Activated T-cell treated with anti-CD3 and anti-CD28 coated beads, Interleukin-2, amount 50 U/mL, for 4 hours (primary cell): Measurements from ENCODE around the gene CHST11. TPM values are rescaled to one million over a fixed set of nuclear protein-coding genes. Genes with fewer than 3 reads are reported as not detected.
"Not testable (repeated sequence)": the region's sequence is repeated elsewhere in the genome, so short reads cannot be mapped to it uniquely, and the experiment has no call there.

Experiments used
- ATAC-seq, 2 donors: fragments of 200-7000 bp; cut with Tn5 transposase; one replicate each; pipeline ENCODE4 v1.10.0; 2021
- DNase-seq: peaks from one replicate; pipeline ENCODE4 v3.0.0-alpha.2; 2020
- H3K27me3 Mint-ChIP-seq: one replicate; pipeline ENCODE4 v1.8.0; 2021; ENCODE audit warnings: low read depth, mixed read lengths
- H3K36me3 Mint-ChIP-seq: one replicate; pipeline ENCODE4 v1.8.0; 2022; ENCODE audit warnings: mixed read lengths; ENCODE audit not compliant: insufficient read depth
- H3K4me1 Mint-ChIP-seq: one replicate; pipeline ENCODE4 v1.8.0; 2021; ENCODE audit warnings: low read depth, mixed read lengths
- H3K4me3 Mint-ChIP-seq: one replicate; pipeline ENCODE4 v1.8.0; 2021; ENCODE audit warnings: mild to moderate bottlenecking, moderate library complexity, mixed read lengths
- H3K9me3 Mint-ChIP-seq: one replicate; pipeline ENCODE4 v1.8.0; 2021; ENCODE audit warnings: mixed read lengths
- total RNA-seq, 3 donors: library from RNA; stranded (reverse); gene quantifications; one replicate each; pipeline ENCODE4 v1.2.1, GENCODE V29; 2021

The CHST11 gene
- total RNA-seq, 3 donors from 2014 or later = 40.5 to 70.7 (median 61.7) TPM

- peaks cover 18% of the 10 kb centered on the region for H3K36me3 Mint-ChIP-seq
- ATAC-seq (no peak), DNase-seq (no peak)
- peaks cover 76% of the 10 kb centered on the region for H3K4me1 Mint-ChIP-seq
- no peaks in the 10 kb centered on the region for H3K9me3 Mint-ChIP-seq
- no peak overlapping the region for H3K4me3 Mint-ChIP-seq
- no peaks in the 10 kb centered on the region for H3K27me3 Mint-ChIP-seq
Measured at GRCh38 chr12:104536841-104537240, 80.1 kb downstream of the CHST11 start.

GRCh38 chr12:104538056-104538455, 81.3 kb downstream of the CHST11 start:
- Mint-ChIP-seq H3K27me3 (no peaks in the 10 kb centered on the region), H3K4me3 (no peak overlapping the region), H3K36me3 (peaks cover 22% of the 10 kb centered on the region), H3K4me1 (peaks cover 72% of the 10 kb centered on the region), H3K9me3 (peaks cover 3% of the 10 kb centered on the region)
- DNase-seq = no peak
- no peak for ATAC-seq

GRCh38 chr12:104538891-104539462, 82.2 kb downstream of the CHST11 start:
- Mint-ChIP-seq H3K4me3 (no peak overlapping the region), H3K4me1 (peaks cover 64% of the 10 kb centered on the region), H3K36me3 (peaks cover 22% of the 10 kb centered on the region), H3K9me3 (peaks cover 3% of the 10 kb centered on the region), H3K27me3 (no peaks in the 10 kb centered on the region)
- DNase-seq (no peak), ATAC-seq (no peak)

- H3K4me1 Mint-ChIP-seq = peaks cover 63% of the 10 kb centered on the region
- no peak for ATAC-seq
- DNase-seq = no peak
- peaks cover 10% of the 10 kb centered on the region for H3K36me3 Mint-ChIP-seq
- H3K4me3 Mint-ChIP-seq = no peak overlapping the region
- H3K27me3 Mint-ChIP-seq = no peaks in the 10 kb centered on the region
- peaks cover 3% of the 10 kb centered on the region for H3K9me3 Mint-ChIP-seq
Measured at GRCh38 chr12:104544836-104545235, 88.1 kb downstream of the CHST11 start.

GRCh38 chr12:104546575-104546974, 89.8 kb downstream of the CHST11 start:
- Mint-ChIP-seq H3K27me3 (no peaks in the 10 kb centered on the region), H3K9me3 (peaks cover 3% of the 10 kb centered on the region), H3K36me3 (peaks cover 13% of the 10 kb centered on the region), H3K4me3 (no peak overlapping the region), H3K4me1 (peaks cover 67% of the 10 kb centered on the region)
- ATAC-seq = no peak
- DNase-seq = no peak

GRCh38 chr12:104547235-104547634, 90.5 kb downstream of the CHST11 start:
- Mint-ChIP-seq H3K4me3 (no peak overlapping the region), H3K27me3 (no peaks in the 10 kb centered on the region), H3K4me1 (peaks cover 73% of the 10 kb centered on the region), H3K36me3 (peaks cover 15% of the 10 kb centered on the region), H3K9me3 (peaks cover 3% of the 10 kb centered on the region)
- DNase-seq = no peak
- ATAC-seq = no peak

- no peaks in the 10 kb centered on the region for H3K27me3 Mint-ChIP-seq
Measured at GRCh38 chr12:104549815-104550480, 93.2 kb downstream of the CHST11 start.

GRCh38 chr12:104551313-104551931, 94.7 kb downstream of the CHST11 start:
- Mint-ChIP-seq H3K4me3 (no peak overlapping the region), H3K36me3 (peaks cover 17% of the 10 kb centered on the region), H3K27me3 (no peaks in the 10 kb centered on the region), H3K4me1 (peaks cover 75% of the 10 kb centered on the region), H3K9me3 (no peaks in the 10 kb centered on the region)
- DNase-seq = no peak
- ATAC-seq = no peak

More at GRCh38 chr12:104549815-104550480, 93.2 kb downstream of the CHST11 start:
- Mint-ChIP-seq H3K9me3 (no peaks in the 10 kb centered on the region), H3K36me3 (peaks cover 15% of the 10 kb centered on the region), H3K4me1 (peaks cover 83% of the 10 kb centered on the region), H3K4me3 (no peak overlapping the region)
- DNase-seq (no peak), ATAC-seq (no peak)

DNA sequence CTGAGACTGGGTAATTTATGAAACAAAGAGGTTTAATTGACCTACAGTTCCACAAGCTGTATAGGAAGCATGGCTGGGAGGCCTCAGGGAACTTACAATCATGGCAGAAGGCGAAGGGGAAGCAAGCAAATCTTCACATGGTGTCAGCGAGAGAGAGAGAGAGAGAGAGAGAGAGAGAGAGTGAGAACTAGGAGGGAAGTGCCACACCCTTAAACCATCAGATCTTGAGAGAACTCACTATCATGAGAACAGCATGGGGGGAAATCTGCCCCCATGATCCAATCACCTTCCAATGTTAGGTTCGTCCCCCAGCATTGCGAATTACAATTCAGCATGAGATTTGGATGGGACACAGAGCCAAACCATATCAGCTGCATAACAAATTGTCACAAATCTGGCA, 96.7 kb downstream of the CHST11 start:
- Mint-ChIP-seq H3K4me1 (peaks cover 61% of the 10 kb centered on the region), H3K36me3 (peaks cover 15% of the 10 kb centered on the region), H3K27me3 (no peaks in the 10 kb centered on the region), H3K9me3 (no peaks in the 10 kb centered on the region), H3K4me3 (no peak overlapping the region)
- DNase-seq = no peak
- no peak for ATAC-seq

DNA sequence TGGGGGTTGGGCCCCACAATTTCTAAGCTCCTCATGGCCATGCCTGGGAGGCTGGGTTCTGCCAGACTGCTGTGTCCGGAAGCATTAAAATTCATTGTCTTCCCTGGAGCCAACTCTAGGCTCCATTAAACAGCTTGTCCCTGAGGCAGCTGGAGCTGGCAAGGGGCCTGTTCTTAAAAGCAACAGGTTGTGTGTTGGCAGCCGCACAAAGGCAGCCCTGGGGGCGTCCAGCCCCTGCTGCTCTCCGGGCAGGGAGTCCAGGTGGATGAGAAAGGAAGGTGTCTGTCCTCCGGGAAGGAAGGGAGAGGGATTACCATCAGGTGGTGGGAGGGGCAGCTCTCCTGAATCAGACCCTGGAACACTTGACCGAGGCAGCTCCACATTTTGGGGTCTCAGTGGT, 98.9 kb downstream of the CHST11 start:
- peaks cover 49% of the 10 kb centered on the region for H3K4me1 Mint-ChIP-seq
- H3K36me3 Mint-ChIP-seq = peaks cover 19% of the 10 kb centered on the region
- H3K27me3 Mint-ChIP-seq = no peaks in the 10 kb centered on the region
- no peak overlapping the region for H3K4me3 Mint-ChIP-seq
- no peak for ATAC-seq
- no peak for DNase-seq
- H3K9me3 Mint-ChIP-seq = no peaks in the 10 kb centered on the region

DNA sequence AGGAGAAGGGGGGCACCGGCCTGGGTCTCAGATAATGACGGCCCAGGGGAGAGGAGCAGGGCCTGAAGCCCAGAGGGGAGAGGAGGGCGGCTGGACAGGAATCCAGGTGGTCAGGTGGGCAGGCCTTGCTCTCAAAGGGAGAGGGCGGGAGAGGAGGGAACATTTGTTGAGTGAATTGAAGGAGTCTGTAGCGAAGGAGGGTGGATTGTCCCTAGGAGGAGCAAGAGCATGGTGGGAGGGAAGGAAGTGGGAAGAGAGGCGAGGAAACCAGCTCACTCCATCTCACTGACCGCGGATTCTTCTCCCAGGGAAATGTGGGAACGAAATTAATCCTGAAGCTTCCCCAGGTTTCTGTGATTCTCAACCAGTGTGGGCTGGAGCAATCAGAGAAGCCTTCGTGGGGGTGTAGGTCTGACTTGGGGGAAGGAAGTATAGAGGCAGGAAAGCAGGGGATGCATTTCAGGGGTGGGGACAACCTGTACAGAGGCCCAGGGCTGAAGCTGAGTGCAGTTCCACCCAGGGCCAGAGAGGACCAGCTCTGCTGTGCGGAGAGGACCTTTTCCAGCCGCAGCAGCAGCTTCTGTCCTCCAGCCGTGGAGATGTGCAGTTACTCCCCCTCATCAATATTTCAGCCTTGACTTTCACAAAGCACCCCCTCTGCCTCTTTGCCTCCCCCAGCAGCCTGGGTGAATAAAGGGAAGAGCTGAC, 100.9 kb downstream of the CHST11 start:
- no peak for ATAC-seq
- Mint-ChIP-seq H3K36me3 (peaks cover 16% of the 10 kb centered on the region), H3K27me3 (no peaks in the 10 kb centered on the region), H3K4me1 (peaks cover 29% of the 10 kb centered on the region), H3K4me3 (no peak overlapping the region), H3K9me3 (no peaks in the 10 kb centered on the region)
- DNase-seq = no peak

- Mint-ChIP-seq H3K4me1 (peaks cover 20% of the 10 kb centered on the region), H3K36me3 (peaks cover 23% of the 10 kb centered on the region), H3K27me3 (no peaks in the 10 kb centered on the region), H3K9me3 (peaks cover 4% of the 10 kb centered on the region), H3K4me3 (no peak overlapping the region)
- ATAC-seq (no peak), DNase-seq (no peak)
Measured at GRCh38 chr12:104560881-104561280, 104.1 kb downstream of the CHST11 start.

DNA sequence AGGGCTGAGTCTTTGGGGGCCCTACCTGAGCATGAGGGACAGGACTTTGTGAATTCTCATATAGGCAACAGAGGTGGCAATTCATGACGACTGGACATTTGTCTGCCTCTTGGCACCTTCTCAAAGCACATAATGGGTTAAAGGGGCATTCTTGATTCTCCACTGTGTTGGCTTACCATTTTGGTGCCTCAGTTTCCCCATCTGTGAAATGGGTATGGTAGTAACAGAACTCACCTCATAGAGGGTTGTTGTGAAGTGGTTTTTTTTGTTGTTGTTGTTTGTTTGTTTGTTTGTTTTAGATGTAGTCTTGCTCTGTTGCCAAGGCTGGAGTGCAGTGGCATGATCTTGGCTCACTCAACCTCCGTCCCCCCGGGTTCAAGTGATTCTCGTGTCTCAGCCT, 106.0 kb downstream of the CHST11 start:
- Mint-ChIP-seq H3K4me1 (peaks cover 36% of the 10 kb centered on the region), H3K9me3 (peaks cover 4% of the 10 kb centered on the region), H3K36me3 (peaks cover 30% of the 10 kb centered on the region), H3K27me3 (no peaks in the 10 kb centered on the region), H3K4me3 (no peak overlapping the region)
- ATAC-seq (no peak), DNase-seq (no peak)

DNA sequence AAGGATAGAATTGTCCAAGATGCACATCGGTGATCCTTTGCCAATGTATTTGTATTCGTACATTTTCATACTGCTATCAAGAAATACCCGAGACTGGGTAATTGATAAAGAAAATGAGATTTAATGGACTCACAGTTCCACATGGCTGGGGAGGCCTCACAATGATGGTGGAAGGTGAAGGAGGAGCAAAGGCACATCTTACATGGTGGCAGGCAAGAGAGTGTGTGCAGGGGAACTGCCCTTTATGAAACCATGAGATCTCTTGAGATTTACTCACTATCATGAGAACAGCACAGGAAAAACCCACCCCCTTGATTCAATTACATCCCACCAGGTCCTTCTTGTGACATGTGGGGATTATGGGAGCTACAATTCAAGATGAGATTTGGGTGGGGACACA, 107.9 kb downstream of the CHST11 start:
- Mint-ChIP-seq H3K4me1 (peaks cover 55% of the 10 kb centered on the region), H3K36me3 (peaks cover 30% of the 10 kb centered on the region)
- H3K4me3 Mint-ChIP-seq, H3K9me3 Mint-ChIP-seq, DNase-seq, H3K27me3 Mint-ChIP-seq, ATAC-seq: not testable (repeated sequence)
